ENCODE measurements around the gene PAX5.
A peak's percentile ranks its signal among the peaks of the same experiment; 100 is the strongest.
"Not testable (repeated sequence)": the region's sequence is repeated elsewhere in the genome, so short reads cannot be mapped to it uniquely, and the experiment has no call there.

The PAX5 gene

DNA sequence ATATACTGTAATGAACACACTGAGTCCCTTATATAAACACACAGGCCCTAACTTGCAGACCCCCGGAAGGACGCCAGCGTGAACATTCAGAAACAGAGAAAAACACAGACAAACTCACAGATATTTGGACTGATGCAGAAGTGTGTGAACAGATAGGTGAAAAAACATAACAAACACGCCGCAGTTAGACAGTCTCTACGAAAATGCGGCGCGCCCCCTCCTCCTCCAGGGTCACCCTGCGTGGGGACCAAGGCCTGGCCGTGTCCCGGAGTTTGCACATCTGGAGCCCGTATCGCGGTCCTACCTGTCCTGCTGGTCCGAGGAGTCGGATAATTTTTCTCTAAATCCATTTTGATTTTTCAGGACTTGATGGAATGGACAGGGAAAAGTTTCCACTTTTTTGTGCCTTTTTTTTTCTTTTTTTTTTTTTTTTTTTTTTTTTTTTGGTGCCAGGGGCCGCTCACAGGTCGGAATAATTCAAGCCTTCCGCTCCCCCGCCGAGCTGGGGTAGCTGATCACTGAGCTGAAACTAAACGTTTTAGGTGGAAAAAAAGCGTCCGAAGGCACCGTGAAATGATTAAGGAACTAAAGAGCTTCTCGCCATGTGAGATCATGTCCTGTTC is at the start of gene PAX5:
Gene PAX5 (minus strand): TSS at position 587 of the 623 bp plus-strand sequence. CDS start 237 bp downstream, at position 350.
- no peak for DNase-seq

DNA sequence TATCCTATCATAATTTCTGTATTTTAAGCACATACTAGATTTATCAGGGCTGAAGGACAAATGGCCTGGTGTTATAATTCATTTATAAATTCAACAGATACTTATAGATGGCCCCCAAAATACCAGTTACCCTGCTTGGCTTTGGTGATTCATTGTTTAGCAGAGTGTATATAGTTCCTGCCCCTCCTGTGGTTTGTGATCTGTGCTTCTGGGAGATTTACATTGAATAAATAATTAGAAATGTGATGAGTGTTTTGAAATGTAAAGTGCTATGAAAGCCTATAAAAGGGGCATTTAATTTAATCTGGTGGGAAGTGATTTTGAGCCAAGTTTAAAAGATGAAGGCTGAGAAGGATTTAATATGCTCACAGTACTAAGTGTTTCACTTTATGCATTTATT is 49.6 kb upstream of the PAX5 start:
- no peak for DNase-seq

DNA sequence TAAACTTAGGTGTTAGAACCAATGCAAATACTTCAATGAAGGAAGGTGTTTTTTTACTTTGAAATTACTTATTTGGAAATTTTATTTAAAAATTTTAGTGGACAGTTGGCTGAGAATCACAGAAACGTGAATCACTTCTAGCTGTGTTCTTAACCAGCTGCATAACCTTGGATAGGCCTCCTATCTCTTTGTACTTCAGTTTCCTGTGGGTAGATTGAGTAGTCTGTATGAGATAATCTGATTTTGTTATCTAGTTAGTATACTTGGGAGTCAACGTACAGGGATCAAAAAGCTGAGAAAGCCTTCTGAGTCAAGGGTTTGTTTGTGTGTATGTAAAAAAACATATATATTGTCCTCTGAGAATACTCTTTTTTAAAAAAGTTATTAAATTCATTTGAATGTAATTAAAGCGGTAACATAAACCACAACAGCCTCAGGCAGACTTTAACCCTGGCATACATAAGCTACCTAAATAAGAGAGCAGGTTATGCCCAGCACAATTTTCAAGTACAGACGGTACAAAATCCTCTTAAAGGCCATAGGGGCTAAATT is 48.2 kb upstream of the PAX5 start:
- DNase-seq: no peak

DNA sequence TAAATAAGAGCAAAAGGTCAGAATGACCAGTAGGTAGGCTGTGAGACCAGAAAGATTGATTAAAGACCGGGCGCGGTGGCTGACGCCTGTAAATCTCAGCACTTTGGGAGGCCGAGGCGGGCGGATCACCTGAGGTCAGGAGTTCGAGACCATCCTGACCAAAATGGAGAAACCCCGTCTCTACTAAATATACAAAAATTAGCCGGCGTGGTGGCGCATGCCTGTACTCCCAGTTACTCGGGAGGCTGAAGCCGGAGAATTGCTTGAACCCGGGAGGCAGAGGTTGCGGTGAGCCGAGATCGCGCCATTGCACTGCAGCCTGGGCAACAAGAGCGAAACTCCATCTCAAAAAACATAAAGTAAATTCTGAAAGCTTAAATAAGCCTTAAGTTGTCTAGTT is 47.4 kb upstream of the PAX5 start:
- not testable (repeated sequence) for DNase-seq

DNA sequence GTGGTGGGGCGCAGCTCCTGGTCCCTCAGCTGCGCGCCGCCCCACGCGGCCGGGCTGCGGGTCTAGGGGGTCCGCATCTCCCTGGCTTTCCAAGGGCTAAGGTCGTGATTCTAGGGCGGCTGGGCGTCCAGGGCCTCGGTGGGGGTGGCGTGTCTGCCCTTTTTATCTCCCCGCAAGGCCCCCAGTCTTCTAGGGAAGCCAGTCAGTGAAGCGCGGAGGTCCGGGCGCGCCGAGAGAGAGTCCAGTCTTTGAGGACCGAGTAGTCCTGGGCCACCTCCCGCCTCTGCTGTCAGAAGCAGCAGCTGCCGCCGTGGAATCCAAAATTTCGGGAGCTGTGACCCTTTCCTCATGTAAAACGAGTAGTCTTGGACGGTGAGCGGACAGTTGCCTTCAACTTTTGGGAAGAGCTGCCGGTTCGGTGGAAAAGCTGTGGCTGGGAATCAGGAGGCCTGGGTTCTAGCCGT is 46.1 kb upstream of the PAX5 start:
- not testable (repeated sequence) for DNase-seq

DNA sequence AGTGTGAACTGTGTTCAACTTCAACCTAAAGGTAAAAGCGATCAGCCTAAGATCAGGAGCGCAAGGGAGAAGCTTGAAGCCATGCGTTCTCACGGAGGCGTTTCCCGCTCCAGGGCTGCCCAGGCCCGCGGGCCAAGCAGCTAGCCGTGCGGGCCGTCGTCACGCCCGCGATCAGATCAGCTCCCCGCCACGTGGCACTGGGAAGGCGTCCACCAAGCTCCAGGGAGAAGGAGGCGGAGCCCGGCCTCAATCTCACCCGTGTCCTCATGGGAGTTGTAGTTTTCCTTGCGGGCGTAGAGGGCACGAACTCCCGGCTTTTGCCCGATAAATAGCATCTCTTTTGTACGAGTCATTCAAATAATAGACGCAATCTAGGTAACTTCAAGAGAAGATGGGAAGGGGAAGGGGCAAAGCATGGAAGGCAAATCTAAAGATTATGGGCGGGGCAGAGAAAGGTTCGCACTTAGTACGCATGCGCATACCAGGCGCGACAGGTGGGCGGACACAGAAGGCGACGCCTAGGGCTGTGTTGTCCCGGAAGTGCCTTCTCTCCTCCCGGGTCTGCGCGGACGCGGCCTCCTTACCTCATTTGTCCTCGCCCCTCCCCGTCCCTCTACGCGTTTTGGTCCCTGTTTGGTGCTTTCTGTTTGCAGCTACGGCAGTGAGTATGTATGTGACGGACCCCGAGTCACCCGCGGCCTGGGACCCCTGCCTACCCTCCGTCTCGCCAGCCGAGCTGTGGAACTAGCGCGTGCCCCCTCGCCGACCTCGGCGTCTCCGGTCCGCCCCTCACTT is 45.5 kb upstream of the PAX5 start:
- peak; percentile 93 for DNase-seq

DNA sequence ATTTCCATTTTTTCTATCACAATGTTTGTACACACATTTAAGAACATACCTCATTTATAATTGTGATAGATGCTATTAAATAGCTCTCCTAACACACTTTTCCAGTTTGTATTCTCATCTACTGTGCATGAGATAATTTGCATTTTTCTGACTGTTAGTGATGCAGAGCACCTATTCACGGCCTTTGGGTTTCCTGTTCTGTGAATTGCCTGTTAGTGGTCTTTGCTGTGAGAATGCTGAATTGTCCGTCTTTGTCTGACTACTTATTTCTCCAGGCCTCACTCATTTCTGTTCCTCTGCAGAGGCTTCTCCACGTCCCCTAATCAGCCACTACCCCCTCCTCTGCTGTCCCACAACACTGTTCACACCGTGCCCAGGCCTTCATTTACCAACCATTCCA is 40.7 kb upstream of the PAX5 start:
- not testable (repeated sequence) for DNase-seq

DNA sequence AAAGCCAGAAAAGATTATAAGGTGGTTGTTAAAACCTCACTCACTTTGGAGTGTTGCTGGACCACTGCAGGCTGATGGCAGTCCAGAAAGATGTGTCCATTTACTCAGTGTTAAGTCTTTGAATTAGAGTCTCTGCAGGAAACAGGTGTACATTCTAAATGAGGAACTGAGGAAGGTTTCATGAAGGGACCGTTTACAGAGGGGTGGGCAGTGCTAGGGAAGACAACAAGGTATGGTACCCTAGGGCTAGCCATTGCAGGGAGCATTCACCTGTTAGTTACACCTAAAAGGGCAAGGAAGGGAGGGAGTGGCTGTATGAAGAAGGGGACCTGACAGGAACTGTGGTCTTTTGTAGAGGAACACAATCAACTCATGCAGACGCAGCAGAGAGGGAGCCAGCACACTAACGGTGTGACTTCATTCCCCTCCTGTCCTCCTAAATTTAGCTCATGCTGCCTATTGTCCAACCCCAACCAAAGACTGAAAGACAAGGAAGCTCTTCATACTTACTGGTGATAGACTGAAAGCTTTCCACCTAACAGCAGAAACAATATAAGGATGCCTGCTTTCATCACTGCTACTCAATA is 32.2 kb upstream of the PAX5 start:
- DNase-seq: no peak

DNA sequence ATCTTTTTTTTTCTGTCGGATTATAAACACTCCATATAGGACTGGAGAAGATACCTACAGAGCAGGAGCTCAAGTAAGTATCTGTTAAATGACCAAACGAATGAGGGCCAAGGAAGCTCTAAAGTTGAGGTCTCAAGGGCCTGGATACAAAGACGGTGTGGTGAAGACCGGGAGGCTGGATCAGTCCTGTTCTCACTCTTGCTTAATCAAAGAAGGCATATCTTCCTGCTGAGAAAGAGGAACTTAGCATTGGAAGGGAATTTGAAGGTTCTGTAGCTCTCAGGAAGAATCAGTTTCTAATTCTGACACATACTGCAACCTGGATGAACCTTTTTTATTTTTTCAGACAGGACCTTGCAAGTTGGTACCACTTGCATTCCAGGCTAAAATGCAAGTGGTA is 28.3 kb upstream of the PAX5 start:
- no peak for DNase-seq

DNA sequence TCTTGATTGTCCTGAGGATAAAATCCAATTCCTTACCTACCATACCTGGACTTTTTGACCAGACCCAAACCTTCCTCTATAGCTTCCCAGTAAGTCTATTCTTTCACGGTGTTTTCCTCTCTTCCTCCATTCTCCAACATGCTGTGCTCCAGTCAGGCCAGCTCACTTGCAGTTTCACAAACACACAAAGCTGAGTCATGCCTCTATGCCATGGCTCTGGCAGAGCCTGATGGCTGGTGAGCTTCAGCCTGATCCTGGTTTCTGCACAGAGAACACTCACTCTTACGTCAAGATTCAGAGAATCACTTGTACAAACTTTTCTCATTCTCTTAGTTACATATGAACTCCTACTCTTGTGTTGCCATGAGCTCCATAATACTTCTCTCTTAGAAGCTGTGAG is 27.7 kb upstream of the PAX5 start:
- no peak for DNase-seq

DNA sequence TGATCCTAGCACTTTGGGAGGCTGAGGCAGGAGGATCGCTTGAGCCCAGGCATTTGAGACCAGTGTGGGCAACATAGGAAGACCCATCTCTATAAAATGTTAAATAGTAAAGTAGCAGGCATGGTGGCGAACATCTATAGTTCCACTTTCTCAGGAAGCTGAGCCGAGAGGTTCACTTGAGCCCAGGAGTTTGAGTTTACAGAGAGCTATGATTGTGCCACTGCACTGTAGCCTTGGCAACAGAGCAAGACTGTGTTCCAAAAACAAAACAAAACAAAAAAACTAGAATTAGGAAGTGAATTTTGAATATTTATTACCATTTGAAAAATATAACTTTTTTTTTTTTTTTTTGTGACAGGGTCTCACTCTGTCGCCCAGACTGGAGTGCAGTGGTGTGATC is 26.8 kb upstream of the PAX5 start:
- DNase-seq: no peak

DNA sequence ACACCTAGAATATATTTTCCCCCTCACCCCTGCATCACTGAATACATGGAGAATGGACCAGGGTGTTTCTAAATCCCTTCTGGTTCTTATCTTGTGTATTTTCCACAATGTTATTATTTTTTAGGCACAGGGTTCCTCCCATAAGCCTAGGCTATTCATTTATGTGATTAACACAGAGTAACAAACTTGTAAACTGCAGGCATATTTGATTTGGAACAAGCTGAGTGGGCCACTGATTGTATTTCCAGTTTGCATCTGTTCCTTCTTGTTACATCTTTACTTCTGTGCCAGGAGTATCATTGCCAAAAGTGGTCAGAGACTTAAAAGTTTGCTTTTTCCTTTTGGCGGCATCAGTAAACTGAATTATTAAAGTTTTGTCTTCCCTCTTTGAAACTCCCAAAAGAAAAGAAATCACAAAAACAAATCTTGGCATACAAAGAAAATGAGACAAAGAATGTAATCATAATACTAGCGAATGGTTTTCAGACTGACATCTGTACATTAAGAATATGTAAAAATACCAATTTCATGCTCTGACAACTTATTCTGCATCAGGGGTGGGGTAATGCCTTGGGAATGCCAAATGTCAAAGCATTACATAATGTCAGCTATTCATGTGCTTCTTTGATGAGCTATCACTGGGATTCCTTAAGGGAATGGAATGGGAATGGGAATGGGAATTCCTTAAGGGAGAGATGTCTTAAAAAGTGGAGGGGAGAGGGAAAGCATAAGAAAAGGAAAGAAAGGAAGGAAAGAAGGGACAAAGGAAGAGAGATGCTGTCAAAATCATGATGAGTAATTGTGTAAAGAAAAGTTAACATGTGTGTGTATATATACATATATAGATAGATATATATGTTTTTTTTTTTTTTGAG is 22.2 kb upstream of the PAX5 start:
- no peak for DNase-seq

DNA sequence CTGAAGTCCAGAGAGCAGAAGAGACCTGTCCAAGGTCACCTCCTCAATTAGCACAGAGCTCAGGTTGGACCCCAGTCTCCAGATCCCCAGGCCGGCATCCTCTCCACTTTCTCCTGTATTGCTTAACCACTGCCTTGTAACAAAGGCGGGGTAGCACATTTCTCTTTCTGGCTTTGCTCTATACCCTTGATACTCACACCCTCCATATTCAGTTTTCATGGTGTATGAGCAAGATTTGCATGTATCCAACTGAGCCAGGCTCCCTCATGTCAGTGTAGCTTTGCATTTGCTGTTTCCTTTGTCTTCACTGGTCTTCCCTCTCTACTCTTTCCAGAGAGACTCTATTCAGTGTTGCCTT is 20.3 kb upstream of the PAX5 start:
- DNase-seq: not testable (repeated sequence)

DNA sequence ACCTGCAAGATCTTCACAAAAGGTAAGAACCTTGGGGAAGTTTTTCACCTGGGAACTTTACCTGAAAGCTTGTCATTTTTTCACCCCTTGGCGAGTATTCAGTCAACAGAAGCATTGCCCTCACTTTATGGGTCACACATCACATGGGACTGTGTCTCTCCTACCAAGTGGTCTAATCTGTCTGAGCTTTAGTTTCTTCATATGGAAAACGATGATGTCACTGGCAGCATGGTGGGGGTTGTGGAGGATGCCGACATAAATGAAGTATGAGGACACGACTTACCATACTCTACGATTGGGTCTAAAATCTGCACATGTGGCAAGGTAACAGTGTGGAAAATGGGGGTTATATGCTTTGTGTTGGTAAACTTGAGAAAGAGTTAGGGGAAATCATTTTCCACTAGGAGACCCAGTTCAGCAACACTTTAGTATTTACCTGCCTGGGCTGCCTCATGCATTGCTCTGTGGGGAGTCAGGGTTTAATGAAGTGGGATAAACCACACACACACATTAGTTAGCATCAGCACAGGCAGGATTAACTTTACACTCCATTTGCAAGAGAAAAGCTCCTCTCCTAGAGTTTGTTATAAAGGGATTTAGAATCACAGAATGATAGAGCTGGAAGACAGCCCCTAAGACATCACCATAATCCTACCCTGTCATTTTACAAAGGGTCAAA is 19.8 kb upstream of the PAX5 start:
- no peak for DNase-seq

DNA sequence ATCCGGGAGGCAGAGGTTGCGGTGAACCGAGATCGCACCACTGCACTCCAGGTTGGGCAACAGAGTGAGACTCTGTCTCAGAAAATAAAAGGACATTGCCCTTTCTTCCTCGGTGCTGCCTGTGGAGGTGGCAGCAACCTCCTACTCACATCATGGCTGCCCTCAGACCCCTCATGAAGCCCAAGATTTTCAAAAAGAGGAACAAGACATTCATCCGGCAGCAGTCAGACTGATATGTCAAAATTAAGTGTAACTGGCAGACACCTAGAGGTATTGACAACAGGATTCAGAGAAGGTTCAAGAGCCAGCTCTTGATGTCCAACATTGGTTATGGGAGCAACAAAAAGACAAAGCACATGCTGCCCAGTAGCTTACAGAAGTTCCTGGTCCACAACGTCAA is 12.6 kb upstream of the PAX5 start:
- DNase-seq: no peak

DNA sequence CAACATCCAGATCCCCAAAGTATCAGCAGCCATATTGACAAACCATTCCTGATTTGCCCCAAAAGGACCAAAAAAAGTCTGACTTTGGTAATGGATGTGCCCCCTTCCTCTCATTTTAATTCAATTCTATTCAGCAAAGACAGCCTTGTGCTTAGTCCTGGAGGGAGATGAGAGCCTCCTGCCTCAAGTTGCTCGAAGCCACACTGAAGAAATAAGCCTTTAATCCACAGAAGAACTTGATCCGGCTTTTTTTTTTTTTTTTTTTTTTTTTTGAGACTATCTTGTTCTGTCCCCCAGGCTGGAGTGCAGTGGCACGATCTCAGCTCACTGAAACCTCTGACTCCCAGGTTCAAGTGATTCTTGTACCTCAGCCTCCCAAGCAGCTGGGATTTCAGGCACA is 8.4 kb upstream of the PAX5 start:
- no peak for DNase-seq

DNA sequence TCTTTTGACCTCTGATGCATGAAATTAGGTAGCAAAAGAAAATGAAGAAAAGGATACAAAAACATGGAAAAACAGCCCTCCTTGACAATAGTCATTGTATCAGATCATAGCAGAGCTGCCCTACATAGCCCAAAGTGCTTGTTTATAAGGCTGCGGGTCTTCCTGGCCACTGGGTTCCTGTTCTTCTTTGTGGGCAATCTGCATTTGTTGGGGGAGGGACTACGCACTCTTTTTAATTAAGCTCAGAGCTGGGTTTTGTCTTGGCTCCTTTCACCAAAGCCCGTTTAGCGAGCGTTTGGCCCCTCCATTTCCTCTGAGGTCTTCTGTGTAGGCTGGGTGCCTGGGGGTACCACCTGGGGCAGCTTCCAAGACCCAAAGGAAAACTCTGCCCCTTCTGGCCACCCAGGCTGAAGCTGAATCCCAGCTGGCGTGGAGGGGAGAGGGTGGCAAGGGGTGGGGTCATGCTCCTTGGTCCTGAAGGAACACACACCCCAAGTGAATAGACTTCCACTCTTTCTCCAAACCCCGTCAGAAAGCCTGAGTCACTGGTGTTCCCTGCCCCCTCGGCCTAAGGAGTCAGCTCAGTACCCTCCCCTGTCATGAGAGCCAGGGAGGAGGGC is 6.5 kb upstream of the PAX5 start:
- DNase-seq: no peak

DNA sequence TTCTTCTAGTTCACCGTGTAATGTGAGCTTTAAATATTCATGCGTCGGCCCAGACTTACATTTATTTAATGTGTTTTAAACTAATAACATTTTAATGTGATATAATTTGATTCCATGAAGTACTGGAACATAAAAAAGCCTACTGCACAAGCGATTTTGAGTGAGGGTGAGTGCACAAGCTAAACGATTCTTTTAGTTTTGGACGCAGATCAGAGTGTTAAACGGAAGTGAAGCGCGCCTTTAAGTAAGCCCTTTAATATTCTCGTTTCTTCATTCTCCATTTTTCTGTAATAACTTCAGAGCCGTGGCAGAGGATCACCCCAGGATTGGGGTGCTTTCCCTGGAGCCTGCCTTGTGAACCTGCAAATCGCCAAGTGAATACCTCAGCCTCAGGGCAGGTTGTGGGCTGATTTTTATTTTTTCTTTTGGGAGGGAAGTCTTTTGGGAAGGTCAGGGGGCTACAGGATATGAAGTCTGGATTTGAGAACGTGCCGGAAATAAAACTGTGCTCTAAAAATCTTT is 4.9 kb upstream of the PAX5 start:
- no peak for DNase-seq

DNA sequence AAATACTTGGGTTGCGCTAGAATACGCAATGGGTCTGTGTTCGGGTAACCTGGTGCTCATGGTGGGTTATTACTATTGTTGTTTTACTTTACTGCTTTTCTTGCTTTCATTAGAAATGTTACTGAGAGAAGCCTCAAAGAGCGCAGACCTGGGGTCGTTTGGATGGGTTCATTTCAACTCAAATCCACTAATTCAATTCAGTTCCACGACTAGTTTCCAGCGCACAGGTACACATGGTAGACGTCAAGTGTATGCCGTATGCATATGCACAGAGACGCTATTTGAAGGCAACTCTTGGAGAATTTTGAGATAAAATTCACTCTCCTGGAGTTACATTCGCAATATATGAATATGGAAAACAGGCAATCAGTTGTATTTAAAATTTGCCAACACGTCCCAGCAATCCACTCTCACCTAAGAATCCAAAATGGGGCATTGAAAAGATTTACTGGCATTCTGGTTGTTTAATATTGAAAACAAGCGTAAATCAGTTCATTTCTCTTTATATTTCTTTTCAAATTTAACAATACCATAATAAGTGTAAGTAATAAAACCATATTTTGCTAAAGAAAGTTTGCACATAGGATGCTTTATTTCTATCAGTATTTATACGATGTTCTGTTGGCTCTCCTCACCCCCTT is 4.4 kb upstream of the PAX5 start:
- DNase-seq: no peak

DNA sequence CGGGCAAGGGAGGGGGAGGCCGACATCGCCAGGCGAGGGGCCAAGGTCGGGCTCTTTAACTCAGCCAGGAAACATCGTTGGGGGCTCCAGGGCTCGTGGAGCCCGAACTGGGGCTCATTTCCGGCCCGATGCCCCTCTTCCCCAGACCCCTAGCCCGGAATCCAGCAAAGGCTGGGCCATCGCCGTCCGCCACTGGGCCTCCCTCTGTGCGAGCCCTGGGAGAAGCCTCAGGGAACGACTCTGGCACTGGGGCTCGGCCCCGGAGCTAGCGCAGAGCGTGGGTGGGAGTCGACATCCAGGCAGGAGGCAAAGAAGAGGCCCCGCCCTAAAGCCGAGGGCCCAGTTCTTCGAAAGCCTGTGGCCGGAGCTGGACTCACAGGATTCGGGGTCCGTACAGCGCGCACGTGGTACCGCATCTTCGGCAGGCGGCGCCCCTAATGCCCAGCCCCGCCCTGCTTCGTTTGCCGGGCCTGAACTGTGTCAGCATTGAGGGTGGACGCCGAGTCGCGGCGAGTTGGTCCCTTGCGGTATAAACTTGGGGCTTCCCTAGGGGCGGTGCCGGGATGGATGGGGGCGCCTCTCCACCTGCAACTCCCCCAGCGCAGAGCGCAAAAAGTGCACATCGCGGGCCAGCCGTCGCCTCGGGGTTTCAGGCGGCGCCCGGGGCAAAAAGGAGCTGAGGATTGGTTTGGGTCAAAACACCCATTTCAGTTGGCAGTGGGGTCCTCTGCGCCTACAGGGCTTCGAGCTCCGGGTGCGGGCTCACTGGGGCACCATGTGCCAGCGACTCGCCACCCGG is 3.6 kb upstream of the PAX5 start:
- DNase-seq: no peak
